KG1 (cell line): ENCODE data around the gene FOXF1.
A peak's percentile ranks its signal among the peaks of the same experiment; 100 is the strongest.

ENCODE experiments used
- DNase-seq: peaks from one replicate; lab custom pipeline; 2025; lab: John Stamatoyannopoulos, UW

FOXF1 gene

GRCh38 chr16:86534779-86535615, 24.7 kb downstream of the FOXF1 start:
- DNase-seq: no peak

GRCh38 chr16:86536621-86537020, 26.3 kb downstream of the FOXF1 start:
- no peak for DNase-seq

- no peak for DNase-seq
Observed at GRCh38 chr16:86537486-86537885, 27.2 kb downstream of the FOXF1 start.

- DNase-seq: no peak
Observed at GRCh38 chr16:86538196-86538780, 28.0 kb downstream of the FOXF1 start.

GRCh38 chr16:86540894-86541293, 30.6 kb downstream of the FOXF1 start:
- no peak for DNase-seq

- no peak for DNase-seq
Observed at GRCh38 chr16:86541560-86541959, 31.2 kb downstream of the FOXF1 start.

GRCh38 chr16:86542756-86543750, 32.7 kb downstream of the FOXF1 start:
- DNase-seq: no peak

GRCh38 chr16:86545481-86545880, 35.2 kb downstream of the FOXF1 start:
- DNase-seq: no peak

- no peak for DNase-seq
Observed at GRCh38 chr16:86545954-86546637, 35.8 kb downstream of the FOXF1 start.

- no peak for DNase-seq
Observed at GRCh38 chr16:86546638-86547013, 36.3 kb downstream of the FOXF1 start.

- DNase-seq: no peak
Observed at GRCh38 chr16:86547286-86547685, 37.0 kb downstream of the FOXF1 start.

- DNase-seq: no peak
Observed at GRCh38 chr16:86549076-86549892, 39.0 kb downstream of the FOXF1 start.

GRCh38 chr16:86549893-86550190, 39.5 kb downstream of the FOXF1 start:
- DNase-seq: no peak

GRCh38 chr16:86550281-86550680, 40.0 kb downstream of the FOXF1 start:
- no peak for DNase-seq

- no peak for DNase-seq
Observed at GRCh38 chr16:86553356-86553755, 43.0 kb downstream of the FOXF1 start.

- DNase-seq: no peak
Observed at GRCh38 chr16:86554599-86554916, 44.2 kb downstream of the FOXF1 start.

- peak; percentile 70 for DNase-seq
Observed at GRCh38 chr16:86554917-86555703, 44.8 kb downstream of the FOXF1 start, which contains the start of gene MTHFSD. Gene MTHFSD (minus strand): TSS chr16:86555235. CDS start chr16:86555184, 51 bp downstream.

GRCh38 chr16:86555704-86556075, 45.4 kb downstream of the FOXF1 start:
- no peak for DNase-seq

GRCh38 chr16:86556576-86556975, 46.2 kb downstream of the FOXF1 start:
- DNase-seq: no peak

- DNase-seq: no peak
Observed at GRCh38 chr16:86557587-86557986, 47.3 kb downstream of the FOXF1 start.
